ENCODE measurements around the gene DYRK3. TPM values are rescaled to one million over a fixed set of nuclear protein-coding genes. Genes with fewer than 3 reads are reported as not detected.
A peak's percentile ranks its signal among the peaks of the same experiment; 100 is the strongest.

The DYRK3 gene
- total and polyA plus RNA-seq, 2 of the 13 experiments (the other 11 are each of a cell fraction or from before 2014, with no cell fraction given): 0.48 to 2.8 TPM

DNA sequence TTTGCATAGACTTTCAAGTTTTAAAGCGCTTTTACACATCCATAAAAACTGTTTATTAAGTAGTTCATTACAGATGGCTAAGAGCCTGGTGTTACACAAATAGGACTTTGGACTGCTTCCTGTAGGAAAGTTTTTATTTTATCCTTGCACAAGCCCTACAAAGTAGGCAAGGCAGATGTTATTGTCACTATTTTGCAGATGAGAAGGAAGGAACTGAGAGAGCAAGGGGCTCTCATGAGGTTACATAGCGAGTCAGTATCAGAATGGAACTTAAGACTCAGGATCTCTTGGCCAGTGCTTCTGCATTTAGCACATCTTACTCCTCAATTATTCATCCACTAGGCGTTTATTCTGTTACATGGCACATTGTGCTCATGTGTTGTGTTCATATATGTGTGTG is 46.8 kb downstream of the DYRK3 start (continued):
- TF ChIP-seq, protein P1, sequence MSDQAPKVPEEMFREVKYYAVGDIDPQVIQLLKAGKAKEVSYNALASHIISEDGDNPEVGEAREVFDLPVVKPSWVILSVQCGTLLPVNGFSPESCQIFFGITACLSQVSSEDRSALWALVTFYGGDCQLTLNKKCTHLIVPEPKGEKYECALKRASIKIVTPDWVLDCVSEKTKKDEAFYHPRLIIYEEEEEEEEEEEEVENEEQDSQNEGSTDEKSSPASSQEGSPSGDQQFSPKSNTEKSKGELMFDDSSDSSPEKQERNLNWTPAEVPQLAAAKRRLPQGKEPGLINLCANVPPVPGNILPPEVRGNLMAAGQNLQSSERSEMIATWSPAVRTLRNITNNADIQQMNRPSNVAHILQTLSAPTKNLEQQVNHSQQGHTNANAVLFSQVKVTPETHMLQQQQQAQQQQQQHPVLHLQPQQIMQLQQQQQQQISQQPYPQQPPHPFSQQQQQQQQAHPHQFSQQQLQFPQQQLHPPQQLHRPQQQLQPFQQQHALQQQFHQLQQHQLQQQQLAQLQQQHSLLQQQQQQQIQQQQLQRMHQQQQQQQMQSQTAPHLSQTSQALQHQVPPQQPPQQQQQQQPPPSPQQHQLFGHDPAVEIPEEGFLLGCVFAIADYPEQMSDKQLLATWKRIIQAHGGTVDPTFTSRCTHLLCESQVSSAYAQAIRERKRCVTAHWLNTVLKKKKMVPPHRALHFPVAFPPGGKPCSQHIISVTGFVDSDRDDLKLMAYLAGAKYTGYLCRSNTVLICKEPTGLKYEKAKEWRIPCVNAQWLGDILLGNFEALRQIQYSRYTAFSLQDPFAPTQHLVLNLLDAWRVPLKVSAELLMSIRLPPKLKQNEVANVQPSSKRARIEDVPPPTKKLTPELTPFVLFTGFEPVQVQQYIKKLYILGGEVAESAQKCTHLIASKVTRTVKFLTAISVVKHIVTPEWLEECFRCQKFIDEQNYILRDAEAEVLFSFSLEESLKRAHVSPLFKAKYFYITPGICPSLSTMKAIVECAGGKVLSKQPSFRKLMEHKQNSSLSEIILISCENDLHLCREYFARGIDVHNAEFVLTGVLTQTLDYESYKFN (CRISPR knock-in tag; conservative IDR thresholded peaks at IDR 0.05): peak; percentile 62
- no peak for TF ChIP-seq MZF1 (CRISPR knock-in tag; IDR thresholded peaks at IDR 0.05; ENCODE audit: borderline replicate concordance)
- TF ChIP-seq XBP1 (CRISPR knock-in tag; IDR thresholded peaks at IDR 0.05): no peak
- TF ChIP-seq JARID2 (CRISPR knock-in tag; IDR thresholded peaks at IDR 0.05; ENCODE audit: insufficient replicate concordance): no peak
- no peak for TF ChIP-seq FOXP1 (IDR thresholded peaks at IDR 0.05)
- no peak for TF ChIP-seq FOXP1 (CRISPR knock-in tag; IDR thresholded peaks at IDR 0.05)
- TF ChIP-seq SP2 (CRISPR knock-in tag; IDR thresholded peaks at IDR 0.05): no peak
- TF ChIP-seq, protein P2, sequence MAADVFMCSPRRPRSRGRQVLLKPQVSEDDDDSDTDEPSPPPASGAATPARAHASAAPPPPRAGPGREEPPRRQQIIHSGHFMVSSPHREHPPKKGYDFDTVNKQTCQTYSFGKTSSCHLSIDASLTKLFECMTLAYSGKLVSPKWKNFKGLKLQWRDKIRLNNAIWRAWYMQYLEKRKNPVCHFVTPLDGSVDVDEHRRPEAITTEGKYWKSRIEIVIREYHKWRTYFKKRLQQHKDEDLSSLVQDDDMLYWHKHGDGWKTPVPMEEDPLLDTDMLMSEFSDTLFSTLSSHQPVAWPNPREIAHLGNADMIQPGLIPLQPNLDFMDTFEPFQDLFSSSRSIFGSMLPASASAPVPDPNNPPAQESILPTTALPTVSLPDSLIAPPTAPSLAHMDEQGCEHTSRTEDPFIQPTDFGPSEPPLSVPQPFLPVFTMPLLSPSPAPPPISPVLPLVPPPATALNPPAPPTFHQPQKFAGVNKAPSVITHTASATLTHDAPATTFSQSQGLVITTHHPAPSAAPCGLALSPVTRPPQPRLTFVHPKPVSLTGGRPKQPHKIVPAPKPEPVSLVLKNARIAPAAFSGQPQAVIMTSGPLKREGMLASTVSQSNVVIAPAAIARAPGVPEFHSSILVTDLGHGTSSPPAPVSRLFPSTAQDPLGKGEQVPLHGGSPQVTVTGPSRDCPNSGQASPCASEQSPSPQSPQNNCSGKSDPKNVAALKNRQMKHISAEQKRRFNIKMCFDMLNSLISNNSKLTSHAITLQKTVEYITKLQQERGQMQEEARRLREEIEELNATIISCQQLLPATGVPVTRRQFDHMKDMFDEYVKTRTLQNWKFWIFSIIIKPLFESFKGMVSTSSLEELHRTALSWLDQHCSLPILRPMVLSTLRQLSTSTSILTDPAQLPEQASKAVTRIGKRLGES (CRISPR knock-in tag; IDR thresholded peaks at IDR 0.05; ENCODE audit: borderline replicate concordance): no peak
- no peak for TF ChIP-seq SRY (CRISPR knock-in tag; IDR thresholded peaks at IDR 0.05)
- TF ChIP-seq ZNF12 (CRISPR knock-in tag; IDR thresholded peaks at IDR 0.05): no peak
- no peak for TF ChIP-seq ZNF451 (CRISPR knock-in tag; IDR thresholded peaks at IDR 0.05)
- TF ChIP-seq, protein P3, sequence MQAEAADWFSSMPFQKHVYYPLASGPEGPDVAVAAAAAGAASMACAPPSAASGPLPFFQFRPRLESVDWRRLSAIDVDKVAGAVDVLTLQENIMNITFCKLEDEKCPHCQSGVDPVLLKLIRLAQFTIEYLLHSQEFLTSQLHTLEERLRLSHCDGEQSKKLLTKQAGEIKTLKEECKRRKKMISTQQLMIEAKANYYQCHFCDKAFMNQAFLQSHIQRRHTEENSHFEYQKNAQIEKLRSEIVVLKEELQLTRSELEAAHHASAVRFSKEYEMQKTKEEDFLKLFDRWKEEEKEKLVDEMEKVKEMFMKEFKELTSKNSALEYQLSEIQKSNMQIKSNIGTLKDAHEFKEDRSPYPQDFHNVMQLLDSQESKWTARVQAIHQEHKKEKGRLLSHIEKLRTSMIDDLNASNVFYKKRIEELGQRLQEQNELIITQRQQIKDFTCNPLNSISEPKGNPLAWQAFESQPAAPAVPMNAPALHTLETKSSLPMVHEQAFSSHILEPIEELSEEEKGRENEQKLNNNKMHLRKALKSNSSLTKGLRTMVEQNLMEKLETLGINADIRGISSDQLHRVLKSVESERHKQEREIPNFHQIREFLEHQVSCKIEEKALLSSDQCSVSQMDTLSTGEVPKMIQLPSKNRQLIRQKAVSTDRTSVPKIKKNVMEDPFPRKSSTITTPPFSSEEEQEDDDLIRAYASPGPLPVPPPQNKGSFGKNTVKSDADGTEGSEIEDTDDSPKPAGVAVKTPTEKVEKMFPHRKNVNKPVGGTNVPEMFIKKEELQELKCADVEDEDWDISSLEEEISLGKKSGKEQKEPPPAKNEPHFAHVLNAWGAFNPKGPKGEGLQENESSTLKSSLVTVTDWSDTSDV (CRISPR knock-in tag; IDR thresholded peaks at IDR 0.05): no peak
- no peak for TF ChIP-seq REL (CRISPR knock-in tag; conservative IDR thresholded peaks at IDR 0.05)
- no peak for TF ChIP-seq CAMTA2 (CRISPR knock-in tag; IDR thresholded peaks at IDR 0.05; ENCODE audit: borderline replicate concordance)
- no peak for TF ChIP-seq ZNF329 (CRISPR knock-in tag; IDR thresholded peaks at IDR 0.05; ENCODE audit: low read depth)
- no peak for TF ChIP-seq ZNF547 (CRISPR knock-in tag; IDR thresholded peaks at IDR 0.05)
- TF ChIP-seq, protein P4, sequence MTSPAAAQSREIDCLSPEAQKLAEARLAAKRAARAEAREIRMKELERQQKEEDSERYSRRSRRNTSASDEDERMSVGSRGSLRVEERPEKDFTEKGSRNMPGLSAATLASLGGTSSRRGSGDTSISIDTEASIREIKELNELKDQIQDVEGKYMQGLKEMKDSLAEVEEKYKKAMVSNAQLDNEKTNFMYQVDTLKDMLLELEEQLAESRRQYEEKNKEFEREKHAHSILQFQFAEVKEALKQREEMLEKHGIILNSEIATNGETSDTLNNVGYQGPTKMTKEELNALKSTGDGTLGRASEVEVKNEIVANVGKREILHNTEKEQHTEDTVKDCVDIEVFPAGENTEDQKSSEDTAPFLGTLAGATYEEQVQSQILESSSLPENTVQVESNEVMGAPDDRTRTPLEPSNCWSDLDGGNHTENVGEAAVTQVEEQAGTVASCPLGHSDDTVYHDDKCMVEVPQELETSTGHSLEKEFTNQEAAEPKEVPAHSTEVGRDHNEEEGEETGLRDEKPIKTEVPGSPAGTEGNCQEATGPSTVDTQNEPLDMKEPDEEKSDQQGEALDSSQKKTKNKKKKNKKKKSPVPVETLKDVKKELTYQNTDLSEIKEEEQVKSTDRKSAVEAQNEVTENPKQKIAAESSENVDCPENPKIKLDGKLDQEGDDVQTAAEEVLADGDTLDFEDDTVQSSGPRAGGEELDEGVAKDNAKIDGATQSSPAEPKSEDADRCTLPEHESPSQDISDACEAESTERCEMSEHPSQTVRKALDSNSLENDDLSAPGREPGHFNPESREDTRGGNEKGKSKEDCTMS (CRISPR knock-in tag; conservative IDR thresholded peaks at IDR 0.05): no peak
- TF ChIP-seq ZNF292 (CRISPR knock-in tag; IDR thresholded peaks at IDR 0.05; ENCODE audit: borderline replicate concordance, low read depth): no peak
